Mucosa of gallbladder (tissue), 1 donor: ENCODE measurements around the gene ADAM19. TPM values are rescaled to one million over a fixed set of nuclear protein-coding genes. Genes with fewer than 3 reads are reported as not detected.

Experiments used
- DNase-seq: peaks from one replicate; pipeline ENCODE4 v3.0.0-alpha.2; 2020; ENCODE audit warnings: low spot score
- total RNA-seq: library from RNA; stranded (reverse); gene quantifications from one replicate; pipeline ENCODE4 v1.2.1, GENCODE V29; 2021
- donor health status: DM: no; HTN: no; CAD: no.

The ADAM19 gene
- total RNA-seq, 1 donor from 2014 or later: 22.1 TPM

GRCh38 chr5:157518963-157519362, 56.6 kb downstream of the ADAM19 start:
- no peak for DNase-seq

DNA sequence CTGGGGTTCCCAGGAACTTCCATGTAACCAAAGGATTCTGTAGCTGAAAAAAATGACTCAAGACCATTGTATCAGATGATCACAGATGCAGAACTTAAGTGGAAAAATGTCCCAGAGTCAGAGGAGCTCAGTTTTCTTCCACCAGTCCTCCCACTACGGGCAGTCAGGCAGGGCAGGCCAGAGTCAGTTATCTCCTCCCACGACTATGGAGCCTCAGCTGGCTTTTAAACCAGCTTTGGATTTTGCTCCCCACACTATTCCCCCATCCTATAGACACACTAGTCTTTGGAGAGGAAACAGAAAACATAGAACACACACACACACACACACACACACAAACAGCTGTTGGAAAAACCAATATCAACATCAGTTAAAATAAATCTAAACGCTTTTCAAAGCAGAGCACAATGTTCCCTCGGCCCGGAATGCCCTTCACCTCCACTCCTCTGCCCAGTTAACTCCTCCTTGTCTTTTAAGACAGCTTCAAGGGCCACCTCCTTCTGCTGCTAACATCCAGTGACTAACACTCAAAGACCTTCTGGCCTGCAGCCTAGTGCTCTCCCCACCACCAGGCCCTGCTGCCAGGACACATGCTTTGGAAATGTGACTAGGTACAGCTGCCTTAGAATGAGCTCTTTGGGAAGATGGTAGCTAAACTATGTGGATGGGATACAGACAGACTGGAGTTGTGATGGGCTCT, 58.8 kb downstream of the ADAM19 start:
- no peak for DNase-seq

GRCh38 chr5:157516006-157516405, 59.6 kb downstream of the ADAM19 start:
- DNase-seq: no peak

DNA sequence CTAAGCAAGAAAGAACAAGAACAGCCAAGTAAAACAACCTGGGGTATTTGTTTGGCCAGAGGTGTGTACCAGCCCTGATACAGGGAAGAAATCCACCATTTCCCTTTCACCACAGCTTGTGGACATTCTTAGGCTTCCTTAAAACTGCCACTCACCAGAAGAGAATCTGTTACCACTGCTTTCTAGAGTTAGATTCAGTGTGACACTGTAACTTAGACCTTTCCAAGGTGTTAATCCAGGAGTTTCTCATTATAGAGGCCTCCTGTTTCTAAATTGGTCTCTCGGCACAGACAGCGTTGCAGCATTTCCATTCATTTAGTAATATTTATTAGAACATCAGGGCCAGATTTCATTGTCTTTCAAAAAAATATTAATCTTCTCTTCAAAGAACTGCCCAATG, 60.6 kb downstream of the ADAM19 start:
- DNase-seq: no peak

DNA sequence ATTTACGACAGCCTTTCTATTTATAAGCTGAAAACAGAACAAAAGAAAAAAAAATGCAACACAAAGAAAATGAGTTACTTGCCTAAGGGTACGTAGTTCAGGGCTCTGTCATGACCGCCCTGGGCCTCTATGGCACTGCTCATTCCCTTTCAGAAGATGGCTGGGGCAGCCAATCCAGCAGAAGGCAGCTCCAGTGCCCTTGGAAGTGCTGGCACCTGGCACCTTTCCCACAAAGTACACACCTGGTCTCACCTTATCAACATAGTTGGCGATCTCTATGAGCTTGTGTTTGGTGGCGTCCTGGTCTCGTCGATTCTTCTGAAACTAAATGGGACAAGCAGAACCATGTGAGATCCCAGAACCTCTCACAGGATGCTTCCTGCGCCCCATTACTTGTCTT, 62.4 kb downstream of the ADAM19 start:
- no peak for DNase-seq

DNA sequence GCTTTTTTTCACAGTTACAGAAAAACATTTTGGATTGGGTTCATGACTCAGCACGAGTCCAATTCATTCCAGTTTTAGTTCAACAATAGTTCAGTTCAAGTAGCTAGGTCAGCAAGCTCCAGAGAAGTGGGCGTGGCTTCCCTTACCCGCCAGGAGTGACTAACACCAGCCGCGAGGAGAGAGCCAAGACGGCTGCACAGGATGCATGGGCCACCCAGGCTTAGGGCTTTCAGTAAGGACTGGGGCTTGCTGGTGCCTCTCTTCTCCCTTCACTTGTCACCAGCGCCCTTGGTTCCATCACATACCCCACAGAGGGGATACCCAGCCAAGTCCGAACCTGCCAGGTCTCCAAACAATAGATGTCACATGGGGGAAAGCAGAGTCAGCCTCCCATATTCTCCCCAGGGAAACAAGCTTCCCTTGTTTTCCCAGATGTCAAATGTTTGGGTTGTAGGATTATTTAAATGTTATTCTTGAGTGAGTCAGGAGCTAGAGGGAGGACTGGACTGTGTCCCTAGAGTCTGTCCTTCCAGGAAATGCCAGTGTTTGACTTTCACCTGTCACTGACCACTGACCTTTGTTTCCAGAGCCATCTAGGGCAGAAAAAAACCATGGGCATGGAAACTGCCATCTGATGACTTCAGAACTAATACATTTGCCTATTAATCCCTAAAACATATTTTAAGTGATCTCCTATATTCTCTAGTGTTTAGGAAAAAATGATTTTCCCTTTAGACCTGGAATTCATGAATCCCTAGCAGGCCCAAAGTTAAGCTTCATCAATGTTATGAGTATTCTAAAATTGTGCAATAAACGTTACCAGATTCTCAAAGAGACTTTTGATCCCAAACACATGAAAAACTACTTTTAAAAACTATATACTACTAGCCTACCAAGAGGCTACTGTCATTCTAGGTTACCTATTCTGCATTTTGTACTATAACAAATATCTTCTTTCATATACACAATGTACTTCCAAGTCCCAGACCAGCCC, 63.6 kb downstream of the ADAM19 start:
- peak; percentile 88 for DNase-seq

- DNase-seq: no peak
Observed at GRCh38 chr5:157510682-157511081, 64.9 kb downstream of the ADAM19 start.

DNA sequence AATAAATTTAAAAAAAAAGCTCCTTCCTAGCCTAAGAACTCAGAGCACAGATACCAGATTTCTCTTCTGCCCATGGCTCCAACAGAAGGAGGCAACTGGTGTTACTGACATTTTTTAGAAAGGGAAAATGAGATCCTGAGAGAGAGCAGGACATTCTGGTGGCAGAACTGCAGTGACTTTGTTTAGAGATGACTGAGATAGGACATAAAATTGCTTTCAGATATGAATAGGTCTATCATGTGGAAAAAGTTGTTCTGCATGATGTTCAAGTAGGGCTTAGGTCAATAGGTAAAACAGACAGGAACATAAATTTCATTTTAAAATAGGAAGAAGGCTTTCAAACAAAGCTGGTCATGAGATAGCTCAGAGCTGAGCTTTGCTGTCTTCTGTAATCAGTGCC, 66.0 kb downstream of the ADAM19 start:
- DNase-seq: no peak

DNA sequence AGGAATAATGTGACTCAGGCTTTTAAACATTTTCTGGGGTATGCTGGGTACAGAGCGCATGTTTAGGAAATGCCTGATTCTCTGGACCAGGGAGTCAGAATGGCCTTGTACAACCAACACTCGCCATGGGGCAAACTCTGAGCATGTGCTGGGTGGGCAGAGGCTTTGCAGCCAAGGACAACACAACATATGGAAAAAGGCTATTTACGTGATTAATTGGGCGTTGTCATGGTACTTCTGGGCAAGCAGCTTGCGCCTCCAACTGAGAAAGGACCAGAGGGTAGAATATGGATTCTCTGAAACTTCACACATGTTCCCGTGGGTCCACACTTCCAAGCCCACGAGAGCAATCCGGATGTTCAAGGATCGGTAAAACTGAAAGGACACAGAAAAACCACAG, 66.5 kb downstream of the ADAM19 start:
- DNase-seq: no peak

GRCh38 chr5:157506981-157507780, 68.4 kb downstream of the ADAM19 start:
- DNase-seq: no peak

DNA sequence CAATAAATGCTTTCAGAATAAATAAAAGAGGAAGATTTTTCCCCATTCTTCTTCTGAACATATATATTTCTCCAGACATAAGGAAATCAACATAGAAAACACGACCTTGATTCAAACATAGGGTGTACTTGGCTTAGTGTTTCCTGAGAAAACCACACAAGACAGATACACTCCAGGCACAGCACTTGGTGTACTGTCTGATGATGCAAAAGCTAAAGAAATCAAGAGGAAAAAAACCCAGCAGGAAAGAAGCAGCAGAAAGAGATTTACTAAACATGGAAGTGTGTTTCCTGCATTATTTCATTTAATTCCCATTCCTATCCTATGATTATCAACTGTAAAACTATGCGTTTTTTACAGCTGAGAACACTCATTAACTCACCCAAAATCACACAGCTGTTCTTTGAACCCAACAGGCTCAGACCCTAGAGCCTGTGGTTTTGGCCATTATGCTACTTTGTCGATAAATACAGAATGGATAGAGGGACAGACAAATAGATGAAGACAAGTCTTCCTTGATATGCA, 69.4 kb downstream of the ADAM19 start:
- DNase-seq: no peak

DNA sequence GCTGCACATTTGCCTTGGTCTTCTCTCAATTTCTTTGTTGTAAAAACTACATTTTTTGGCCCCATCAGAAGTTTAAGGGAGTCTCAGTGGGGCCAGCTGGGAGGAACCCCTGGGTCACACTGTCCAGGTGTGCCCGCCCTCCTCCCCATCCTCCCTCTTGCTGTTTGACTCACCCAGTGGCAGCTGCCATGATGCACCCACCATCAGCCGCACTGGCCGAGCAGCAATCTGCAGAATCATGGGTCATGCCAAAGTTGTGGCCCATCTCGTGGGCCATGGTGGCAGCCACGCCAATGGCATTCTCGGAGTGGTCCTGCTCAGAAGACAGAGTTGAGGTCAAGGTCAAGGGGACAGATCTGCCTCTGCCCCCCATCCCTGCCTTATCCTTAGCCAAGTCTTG, 70.1 kb downstream of the ADAM19 start:
- DNase-seq: no peak

DNA sequence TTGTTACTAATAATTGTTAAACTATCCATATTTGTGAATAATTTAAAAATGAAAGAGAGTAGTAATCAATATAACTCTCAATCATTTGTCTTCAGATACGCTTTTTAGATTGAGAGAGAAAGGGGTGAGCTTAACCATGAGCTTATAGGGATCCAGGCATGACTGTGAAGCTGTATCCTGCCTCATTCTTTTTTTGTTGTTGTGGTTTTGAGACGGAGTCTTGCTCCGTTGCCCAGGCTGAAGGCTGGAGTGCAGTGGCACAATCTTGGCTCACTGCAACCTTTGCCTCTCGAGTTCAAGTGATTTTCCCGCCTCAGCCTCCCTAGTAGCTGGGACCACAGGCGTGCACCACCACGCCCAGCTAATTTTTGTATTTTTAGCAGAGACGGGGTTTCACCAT, 71.5 kb downstream of the ADAM19 start:
- no peak for DNase-seq

- DNase-seq: peak; percentile 37
Observed at GRCh38 chr5:157502143-157502647, 73.4 kb downstream of the ADAM19 start.

GRCh38 chr5:157497875-157498611, 77.5 kb downstream of the ADAM19 start:
- no peak for DNase-seq

DNA sequence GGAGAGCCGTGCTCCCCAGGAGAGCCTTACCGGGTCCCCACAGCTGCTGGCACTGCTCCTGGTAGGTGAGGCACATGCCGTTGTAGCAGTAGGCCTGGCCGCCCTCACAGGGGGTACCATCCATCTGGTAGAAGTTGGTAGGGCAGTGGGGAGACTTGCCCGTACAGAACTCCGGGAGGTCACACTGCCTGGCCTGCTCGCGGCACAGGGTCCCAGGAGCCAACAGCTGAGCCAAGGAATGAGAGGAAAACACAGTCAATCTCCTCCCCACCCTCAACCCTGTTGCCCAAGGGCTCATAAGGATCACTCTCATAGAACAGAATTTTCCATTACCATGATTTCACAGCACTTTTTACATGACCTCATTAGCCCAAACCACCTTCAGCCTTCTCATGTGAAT, 78.7 kb downstream of the ADAM19 start:
- no peak for DNase-seq

DNA sequence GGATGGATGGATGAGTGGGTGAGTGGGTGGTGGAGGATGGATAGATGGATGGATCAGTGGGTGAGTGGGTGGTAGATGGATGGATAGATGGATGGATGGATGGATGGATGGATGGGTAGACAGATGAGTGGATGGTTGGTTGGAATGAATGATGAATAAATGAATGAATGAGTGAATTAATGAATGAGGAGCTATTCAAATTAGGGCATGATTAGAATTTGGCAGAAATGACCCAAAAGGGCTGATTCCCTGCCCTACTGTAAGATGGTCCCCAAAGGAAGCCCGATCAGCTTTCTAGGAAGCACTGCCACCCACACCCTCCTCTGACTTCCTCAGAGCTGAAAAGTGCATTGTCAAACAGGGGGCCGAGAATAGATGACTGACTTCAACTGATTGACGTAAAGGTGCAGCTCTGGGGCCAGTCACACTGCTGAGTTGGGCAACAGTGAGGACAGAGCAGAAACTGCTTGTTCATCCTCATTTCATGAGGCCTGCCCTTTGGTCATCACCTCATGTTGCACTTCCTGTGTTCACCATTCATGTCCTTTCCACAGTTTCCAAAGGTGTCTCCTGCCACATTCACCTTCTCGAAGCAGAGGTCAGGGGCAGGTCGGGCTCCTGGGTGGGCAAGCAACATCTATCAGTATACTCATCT, 81.3 kb downstream of the ADAM19 start:
- no peak for DNase-seq

DNA sequence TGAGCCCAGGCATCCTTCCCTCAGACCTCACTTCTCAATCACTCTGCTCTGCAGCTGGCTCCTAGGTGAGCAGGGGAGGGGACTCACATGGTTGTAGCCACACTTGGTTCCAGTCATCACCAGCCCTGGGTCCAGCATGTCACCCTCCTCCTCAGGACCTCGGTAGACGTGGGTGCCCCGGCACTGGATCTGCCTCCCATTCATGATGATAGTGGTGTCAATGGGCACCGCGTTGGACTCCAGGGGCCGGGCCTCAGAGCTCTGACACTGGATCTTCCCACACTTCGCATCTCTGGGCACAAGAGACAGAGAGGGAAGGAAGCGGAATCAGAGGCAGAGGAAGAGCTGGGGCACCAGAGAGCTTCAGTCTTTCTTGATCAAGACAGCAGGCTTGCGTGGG, 82.7 kb downstream of the ADAM19 start:
- no peak for DNase-seq

GRCh38 chr5:157491471-157491995, 84.0 kb downstream of the ADAM19 start:
- no peak for DNase-seq

DNA sequence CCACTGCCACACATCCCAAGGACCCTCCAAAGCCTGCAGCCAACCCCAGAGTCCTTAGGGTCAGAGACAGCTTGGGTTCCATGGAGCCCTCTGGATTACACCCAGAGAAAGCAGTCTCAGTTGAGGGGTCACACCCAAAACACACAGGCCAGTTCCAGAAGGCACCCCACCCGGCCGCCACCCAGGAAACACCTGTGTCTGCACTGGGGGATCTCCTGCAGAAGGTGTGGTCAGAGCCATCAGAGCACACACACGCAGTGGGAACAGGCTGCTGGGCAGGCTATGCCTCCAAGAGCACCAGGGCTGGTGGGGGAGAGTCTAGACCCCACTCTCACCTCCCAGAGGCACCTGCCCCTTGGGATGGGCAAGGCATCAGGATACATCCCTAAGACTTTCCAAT, 88.2 kb downstream of the ADAM19 start:
- no peak for DNase-seq
